ENCODE measurements around the gene RFK. TPM values are rescaled to one million over a fixed set of nuclear protein-coding genes. Genes with fewer than 3 reads are reported as not detected.

RFK gene
- polyA plus RNA-seq, 6 donors from 2014 or later: 18.5 to 32.9 (median 22.2) TPM

- Mint-ChIP-seq H3K9me3 (no peaks in the 10 kb centered on the region), H3K36me3 (no peaks in the 10 kb centered on the region), H3K27ac (no peak overlapping the region), H3K27me3 (no peaks in the 10 kb centered on the region), H3K4me1 (peaks cover 5 to 7% (median 6%) of the 10 kb centered on the region in 3 donors), H3K4me3 (no peak overlapping the region)
- ATAC-seq (ENCODE audit: low read depth in 2 of 2) (no peak), DNase-seq (no peak)
These were observed 7.0 kb upstream of the RFK start for GRCh38 chr9:76401176-76401575.

GRCh38 chr9:76400534-76401096 lies 6.4 kb upstream of the RFK start:
- Mint-ChIP-seq H3K9me3 (no peaks in the 10 kb centered on the region), H3K4me1 (peaks cover 6 to 9% (median 6%) of the 10 kb centered on the region in 3 donors), H3K27ac (peak overlapping the region in 1 of 6 donors; percentile 62), H3K27me3 (no peaks in the 10 kb centered on the region), H3K4me3 (peak overlapping the region in 1 of 8 donors; percentile 4), H3K36me3 (no peaks in the 10 kb centered on the region)
- DNase-seq (no peak), ATAC-seq (ENCODE audit: low read depth in 2 of 2) (no peak)

- H3K9me3 Mint-ChIP-seq: no peaks in the 10 kb centered on the region
- no peak overlapping the region for H3K4me3 Mint-ChIP-seq
- no peaks in the 10 kb centered on the region for H3K36me3 Mint-ChIP-seq
These were observed 5.6 kb upstream of the RFK start for GRCh38 chr9:76399856-76400255.

GRCh38 chr9:76396597-76396996 lies 2.4 kb upstream of the RFK start:
- DNase-seq: no peak
- Mint-ChIP-seq H3K4me3 (peak overlapping the region in 1 of 8 donors; percentile 56), H3K27me3 (no peaks in the 10 kb centered on the region), H3K27ac (no peak overlapping the region), H3K9me3 (peaks cover 0 to 2% (median 0%) of the 10 kb centered on the region in 7 donors), H3K4me1 (peaks cover 5 to 32% (median 29%) of the 10 kb centered on the region in 3 donors), H3K36me3 (no peaks in the 10 kb centered on the region)
- no peak for ATAC-seq (ENCODE audit: low read depth in 2 of 2)

More at GRCh38 chr9:76399856-76400255, 5.6 kb upstream of the RFK start:
- peaks cover 12 to 16% (median 13%) of the 10 kb centered on the region in 3 donors for H3K4me1 Mint-ChIP-seq
- no peak for DNase-seq
- no peak for ATAC-seq (ENCODE audit: low read depth in 2 of 2)
- H3K27ac Mint-ChIP-seq: no peak overlapping the region
- H3K27me3 Mint-ChIP-seq: no peaks in the 10 kb centered on the region

- Mint-ChIP-seq H3K4me1 (peaks cover 5 to 32% (median 31%) of the 10 kb centered on the region in 3 donors), H3K27ac (no peak overlapping the region), H3K9me3 (peaks cover 0 to 2% (median 0%) of the 10 kb centered on the region in 7 donors), H3K27me3 (no peaks in the 10 kb centered on the region), H3K36me3 (no peaks in the 10 kb centered on the region), H3K4me3 (peak overlapping the region in 3 of 8 donors; percentile 56 to 95 (median 57))
- ATAC-seq (ENCODE audit: low read depth in 2 of 2): no peak
- DNase-seq: no peak
These were observed 1.9 kb upstream of the RFK start for GRCh38 chr9:76396144-76396543.

GRCh38 chr9:76395381-76395780 lies 1.2 kb upstream of the RFK start:
- H3K27me3 Mint-ChIP-seq: no peaks in the 10 kb centered on the region
- ATAC-seq (ENCODE audit: low read depth in 2 of 2) (no peak), DNase-seq (no peak)
- H3K4me3 Mint-ChIP-seq: peak overlapping the region in 7 of 8 donors; percentile 31 to 100 (median 97)
- H3K9me3 Mint-ChIP-seq: peaks cover 0 to 2% (median 0%) of the 10 kb centered on the region in 7 donors
- no peaks in the 10 kb centered on the region for H3K36me3 Mint-ChIP-seq
- H3K4me1 Mint-ChIP-seq: peaks cover 5 to 37% (median 32%) of the 10 kb centered on the region in 3 donors
- peak overlapping the region in 4 of 6 donors; percentile 90 to 99 (median 96) for H3K27ac Mint-ChIP-seq

GRCh38 chr9:76394960-76395252 lies 680 bp upstream of the RFK start:
- Mint-ChIP-seq H3K27ac (peak overlapping the region; percentile 96 to 100 (median 97)), H3K36me3 (no peaks in the 10 kb centered on the region), H3K4me3 (peak overlapping the region; percentile 95 to 100 (median 98)), H3K4me1 (peaks cover 5 to 37% (median 32%) of the 10 kb centered on the region in 3 donors), H3K27me3 (no peaks in the 10 kb centered on the region), H3K9me3 (peaks cover 0 to 2% (median 0%) of the 10 kb centered on the region in 7 donors)
- ATAC-seq (ENCODE audit: low read depth in 2 of 2) (peak; percentile 55 to 63), DNase-seq (no peak)

GRCh38 chr9:76390656-76391055 lies 3.6 kb downstream of the RFK start:
- H3K4me1 Mint-ChIP-seq: peaks cover 5 to 38% (median 36%) of the 10 kb centered on the region in 3 donors
- no peak overlapping the region for H3K4me3 Mint-ChIP-seq
- no peak overlapping the region for H3K27ac Mint-ChIP-seq

GRCh38 chr9:76379494-76379893 lies 14.7 kb downstream of the RFK start:
- Mint-ChIP-seq H3K4me1 (no peaks in the 10 kb centered on the region), H3K9me3 (no peaks in the 10 kb centered on the region), H3K27ac (peak overlapping the region in 1 of 6 donors; percentile 78), H3K27me3 (no peaks in the 10 kb centered on the region), H3K4me3 (no peak overlapping the region), H3K36me3 (peaks cover 2 to 11% of the 10 kb centered on the region in 2 donors)
- DNase-seq (no peak), ATAC-seq (ENCODE audit: low read depth in 2 of 2) (no peak)

More at GRCh38 chr9:76390656-76391055, 3.6 kb downstream of the RFK start:
- Mint-ChIP-seq H3K27me3 (no peaks in the 10 kb centered on the region), H3K9me3 (peaks cover 0 to 2% (median 0%) of the 10 kb centered on the region in 7 donors), H3K36me3 (no peaks in the 10 kb centered on the region)
- no peak for DNase-seq
- no peak for ATAC-seq (ENCODE audit: low read depth in 2 of 2)

GRCh38 chr9:76378367-76379073 lies 15.7 kb downstream of the RFK start:
- H3K36me3 Mint-ChIP-seq: peaks cover 0 to 4% of the 10 kb centered on the region in 2 donors
- ATAC-seq (ENCODE audit: low read depth in 2 of 2): no peak
- H3K4me3 Mint-ChIP-seq: no peak overlapping the region
- H3K9me3 Mint-ChIP-seq: no peaks in the 10 kb centered on the region
- H3K4me1 Mint-ChIP-seq: no peaks in the 10 kb centered on the region
- no peak for DNase-seq
- no peak overlapping the region for H3K27ac Mint-ChIP-seq
- no peaks in the 10 kb centered on the region for H3K27me3 Mint-ChIP-seq

- Mint-ChIP-seq H3K9me3 (no peaks in the 10 kb centered on the region), H3K4me3 (no peak overlapping the region), H3K27me3 (no peaks in the 10 kb centered on the region), H3K27ac (no peak overlapping the region), H3K4me1 (no peaks in the 10 kb centered on the region), H3K36me3 (no peaks in the 10 kb centered on the region)
- ATAC-seq (ENCODE audit: low read depth in 2 of 2) (no peak), DNase-seq (no peak)
These were observed 16.4 kb downstream of the RFK start for GRCh38 chr9:76377791-76378190.

GRCh38 chr9:76374783-76375559 lies 19.3 kb downstream of the RFK start:
- Mint-ChIP-seq H3K4me3 (no peak overlapping the region), H3K4me1 (peaks cover 0 to 4% (median 0%) of the 10 kb centered on the region in 3 donors), H3K9me3 (no peaks in the 10 kb centered on the region), H3K27me3 (no peaks in the 10 kb centered on the region), H3K36me3 (no peaks in the 10 kb centered on the region), H3K27ac (no peak overlapping the region)
- ATAC-seq (ENCODE audit: low read depth in 2 of 2): no peak
- DNase-seq: no peak

GRCh38 chr9:76373784-76374474 lies 20.3 kb downstream of the RFK start:
- Mint-ChIP-seq H3K4me3 (no peak overlapping the region), H3K27me3 (no peaks in the 10 kb centered on the region), H3K36me3 (no peaks in the 10 kb centered on the region), H3K4me1 (peaks cover 0 to 4% (median 0%) of the 10 kb centered on the region in 3 donors), H3K27ac (no peak overlapping the region), H3K9me3 (no peaks in the 10 kb centered on the region)
- no peak for DNase-seq
- no peak for ATAC-seq (ENCODE audit: low read depth in 2 of 2)
